Fibroblast of the aortic adventitia (primary cell): ENCODE measurements around the gene GOLT1A. TPM values are rescaled to one million over a fixed set of nuclear protein-coding genes. Genes with fewer than 3 reads are reported as not detected.
"Not testable (repeated sequence)": the region's sequence is repeated elsewhere in the genome, so short reads cannot be mapped to it uniquely, and the experiment has no call there.

Experiments
- DNase-seq: peaks from one replicate; pipeline ENCODE4 v3.0.0-alpha.2; 2010; ENCODE audit warnings: low read depth
- H3K4me3 ChIP-seq: 2 replicates; pipeline ENCODE4 v1.5.1; 2011; ENCODE audit warnings: low read depth, mild to moderate bottlenecking, control low read depth, low read length, moderate library complexity
- CTCF ChIP-seq: IDR thresholded peaks from 2 replicates; pipeline ENCODE4 v1.5.1; 2011; ENCODE audit warnings: mild to moderate bottlenecking, low read length, control low read depth, inconsistent platforms; ENCODE audit not compliant: insufficient read depth
- total RNA-seq: library from RNA; depleted of rRNA; stranded (reverse); fragments of >200 nt; gene quantifications from 2 replicates; pipeline ENCODE4 v1.2.3, GENCODE V29; 2012; ENCODE audit warnings: low replicate concordance

Gene GOLT1A
- total RNA-seq, 1 donor, result not detected

- no peak for TF ChIP-seq CTCF
- H3K4me3 ChIP-seq, result no peak overlapping the region
- no peak for DNase-seq
These were observed 36.1 kb upstream of the GOLT1A start for GRCh38 chr1:204249736-204250427.

GRCh38 chr1:204248954-204249353 lies 35.2 kb upstream of the GOLT1A start:
- no peak overlapping the region for H3K4me3 ChIP-seq
- DNase-seq, result no peak
- TF ChIP-seq CTCF, result no peak

- no peak for DNase-seq
- no peak overlapping the region for H3K4me3 ChIP-seq
- no peak for TF ChIP-seq CTCF
These were observed 33.1 kb upstream of the GOLT1A start for GRCh38 chr1:204246876-204247275.

- no peak for DNase-seq
- no peak for TF ChIP-seq CTCF
- H3K4me3 ChIP-seq, result no peak overlapping the region
These were observed 29.1 kb upstream of the GOLT1A start for GRCh38 chr1:204242920-204243319.

- TF ChIP-seq CTCF, result no peak
- no peak overlapping the region for H3K4me3 ChIP-seq
- DNase-seq, result no peak
These were observed 28.1 kb upstream of the GOLT1A start for GRCh38 chr1:204241914-204242313.

GRCh38 chr1:204241050-204241449 lies 27.3 kb upstream of the GOLT1A start:
- H3K4me3 ChIP-seq, result no peak overlapping the region
- no peak for DNase-seq
- no peak for TF ChIP-seq CTCF

GRCh38 chr1:204240233-204240632 lies 26.4 kb upstream of the GOLT1A start:
- no peak for DNase-seq
- no peak for TF ChIP-seq CTCF
- H3K4me3 ChIP-seq, result no peak overlapping the region

- DNase-seq, H3K4me3 ChIP-seq: not testable (repeated sequence)
These were observed 25.6 kb upstream of the GOLT1A start for GRCh38 chr1:204239401-204239800.

GRCh38 chr1:204238520-204238919 lies 24.7 kb upstream of the GOLT1A start:
- H3K4me3 ChIP-seq, result not testable (repeated sequence)

GRCh38 chr1:204237515-204237914 lies 23.7 kb upstream of the GOLT1A start:
- not testable (repeated sequence) for DNase-seq, H3K4me3 ChIP-seq

More at GRCh38 chr1:204238520-204238919, 24.7 kb upstream of the GOLT1A start:
- DNase-seq, result not testable (repeated sequence)
